ENCODE data around the gene MAP2K5. TPM values are rescaled to one million over a fixed set of nuclear protein-coding genes. Genes with fewer than 3 reads are reported as not detected.

Gene MAP2K5
- total and polyA plus RNA-seq, 10 of the 15 experiments (the other 5 are each of a cell fraction or from before 2014, with no cell fraction given) = 1.3 to 19.4 (median 9.6) TPM

DNA sequence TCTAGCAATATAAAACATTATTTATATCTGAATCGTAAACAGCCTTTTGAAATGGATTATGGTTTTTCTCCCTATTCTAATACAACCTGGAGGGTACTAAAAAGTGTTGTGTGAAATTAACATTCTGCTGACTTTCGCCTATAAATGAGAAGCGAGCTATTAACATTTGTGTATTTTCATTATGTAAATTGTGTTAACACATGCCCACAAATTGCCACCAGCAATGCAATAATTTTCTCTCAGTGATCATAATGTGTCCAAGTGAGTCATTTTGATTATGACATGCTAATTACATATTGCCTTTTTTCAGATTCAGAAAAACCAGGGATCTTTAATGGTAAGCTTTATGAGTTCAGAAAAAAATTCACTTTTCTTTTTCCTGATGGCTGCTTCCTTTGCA is 205.4 kb downstream of the MAP2K5 start:
- 97% methylated on average over 3 of the region's 3 CpGs for WGBS (ENCODE audit: insufficient coverage, insufficient replicate concordance, low lambda C conversion rate, missing lambda C conversion rate)
- ATAC-seq (no peak), DNase-seq (ENCODE audit: low read depth, low spot score) (no peak), FAIRE-seq (no peak)
- intact Hi-C loops (cut with micrococcal nuclease; ENCODE audit: unreplicated experiment) = no loop called here
- H3K4me3 ChIP-seq = no peak overlapping the region
- H4K20me1 ChIP-seq (ENCODE audit: control insufficient read depth, insufficient read depth) = no peaks in the 10 kb centered on the region
- RAD21 ChIA-PET (ENCODE audit: unreplicated experiment) = no interaction called here
- CTCF ChIA-PET = interaction anchor here (1.2 to 1.4 kb wide), 2 partner anchors 14 to 34 kb away, joined by 3 to 4 read pairs; no protein-coding TSS in a partner anchor
- POLR2A ChIA-PET = no interaction called here
- no TSS peak for BruUV-seq (replicated peaks)
- no peaks in the 10 kb centered on the region for H3K9me3 ChIP-seq (replicated peaks; ENCODE audit: control insufficient read depth, insufficient read depth, low read length)
- in situ Hi-C loops (cut with MboI) = no loop called here
- H3K27me3 ChIP-seq (replicated peaks in 1 of 2; ENCODE audit: control insufficient read depth in 2 of 2, insufficient read depth in 2 of 2, low read length in 1 of 2) = no peaks in the 10 kb centered on the region
- SMC1A ChIA-PET (ENCODE audit: uncharacterized antibody, unreplicated experiment) = interaction anchor here (1.1 to 3.0 kb wide), 4 partner anchors 10 to 28 kb away, joined by 4 to 12 read pairs (median 7); no protein-coding TSS in a partner anchor
- no peak overlapping the region for H3K27ac ChIP-seq (ENCODE audit: control insufficient read depth, insufficient read depth)
- TF ChIP-seq, protein P1, sequence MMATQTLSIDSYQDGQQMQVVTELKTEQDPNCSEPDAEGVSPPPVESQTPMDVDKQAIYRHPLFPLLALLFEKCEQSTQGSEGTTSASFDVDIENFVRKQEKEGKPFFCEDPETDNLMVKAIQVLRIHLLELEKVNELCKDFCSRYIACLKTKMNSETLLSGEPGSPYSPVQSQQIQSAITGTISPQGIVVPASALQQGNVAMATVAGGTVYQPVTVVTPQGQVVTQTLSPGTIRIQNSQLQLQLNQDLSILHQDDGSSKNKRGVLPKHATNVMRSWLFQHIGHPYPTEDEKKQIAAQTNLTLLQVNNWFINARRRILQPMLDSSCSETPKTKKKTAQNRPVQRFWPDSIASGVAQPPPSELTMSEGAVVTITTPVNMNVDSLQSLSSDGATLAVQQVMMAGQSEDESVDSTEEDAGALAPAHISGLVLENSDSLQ (IDR thresholded peaks at IDR 0.05) = no peak
- TF ChIP-seq YY1 (IDR thresholded peaks at IDR 0.05; ENCODE audit: low read depth, low read length) = no peak
- TF ChIP-seq FOS (IDR thresholded peaks at IDR 0.05; ENCODE audit: borderline replicate concordance, extremely low read depth, insufficient read length) = no peak
- TF ChIP-seq, protein P2, sequence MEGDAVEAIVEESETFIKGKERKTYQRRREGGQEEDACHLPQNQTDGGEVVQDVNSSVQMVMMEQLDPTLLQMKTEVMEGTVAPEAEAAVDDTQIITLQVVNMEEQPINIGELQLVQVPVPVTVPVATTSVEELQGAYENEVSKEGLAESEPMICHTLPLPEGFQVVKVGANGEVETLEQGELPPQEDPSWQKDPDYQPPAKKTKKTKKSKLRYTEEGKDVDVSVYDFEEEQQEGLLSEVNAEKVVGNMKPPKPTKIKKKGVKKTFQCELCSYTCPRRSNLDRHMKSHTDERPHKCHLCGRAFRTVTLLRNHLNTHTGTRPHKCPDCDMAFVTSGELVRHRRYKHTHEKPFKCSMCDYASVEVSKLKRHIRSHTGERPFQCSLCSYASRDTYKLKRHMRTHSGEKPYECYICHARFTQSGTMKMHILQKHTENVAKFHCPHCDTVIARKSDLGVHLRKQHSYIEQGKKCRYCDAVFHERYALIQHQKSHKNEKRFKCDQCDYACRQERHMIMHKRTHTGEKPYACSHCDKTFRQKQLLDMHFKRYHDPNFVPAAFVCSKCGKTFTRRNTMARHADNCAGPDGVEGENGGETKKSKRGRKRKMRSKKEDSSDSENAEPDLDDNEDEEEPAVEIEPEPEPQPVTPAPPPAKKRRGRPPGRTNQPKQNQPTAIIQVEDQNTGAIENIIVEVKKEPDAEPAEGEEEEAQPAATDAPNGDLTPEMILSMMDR (IDR thresholded peaks at IDR 0.05 in 2 of 3, conservative IDR thresholded peaks at IDR 0.05 in 1 of 3; ENCODE audit: control insufficient read depth in 2 of 3, extremely low read depth in 1 of 3, insufficient read depth in 1 of 3, low read depth in 3 of 3, low read length in 3 of 3) = no peak
- no peak for TF ChIP-seq STAT3 (IDR thresholded peaks at IDR 0.05; ENCODE audit: low read depth, low read length)
- TF ChIP-seq LARP7 (IDR thresholded peaks at IDR 0.05) = no peak
- TF ChIP-seq NR2F1 (conservative IDR thresholded peaks at IDR 0.05) = no peak
- no peak for TF ChIP-seq RB1 (IDR thresholded peaks at IDR 0.05; ENCODE audit: borderline replicate concordance)
- TF ChIP-seq FOXM1 (IDR thresholded peaks at IDR 0.05; ENCODE audit: low read depth, low read length) = no peak
- TF ChIP-seq RUNX3 (IDR thresholded peaks at IDR 0.05; ENCODE audit: low read length) = no peak
- no peak for TF ChIP-seq NFYB (IDR thresholded peaks at IDR 0.05; ENCODE audit: insufficient read depth, low read depth, low read length)
- TF ChIP-seq, protein P3, sequence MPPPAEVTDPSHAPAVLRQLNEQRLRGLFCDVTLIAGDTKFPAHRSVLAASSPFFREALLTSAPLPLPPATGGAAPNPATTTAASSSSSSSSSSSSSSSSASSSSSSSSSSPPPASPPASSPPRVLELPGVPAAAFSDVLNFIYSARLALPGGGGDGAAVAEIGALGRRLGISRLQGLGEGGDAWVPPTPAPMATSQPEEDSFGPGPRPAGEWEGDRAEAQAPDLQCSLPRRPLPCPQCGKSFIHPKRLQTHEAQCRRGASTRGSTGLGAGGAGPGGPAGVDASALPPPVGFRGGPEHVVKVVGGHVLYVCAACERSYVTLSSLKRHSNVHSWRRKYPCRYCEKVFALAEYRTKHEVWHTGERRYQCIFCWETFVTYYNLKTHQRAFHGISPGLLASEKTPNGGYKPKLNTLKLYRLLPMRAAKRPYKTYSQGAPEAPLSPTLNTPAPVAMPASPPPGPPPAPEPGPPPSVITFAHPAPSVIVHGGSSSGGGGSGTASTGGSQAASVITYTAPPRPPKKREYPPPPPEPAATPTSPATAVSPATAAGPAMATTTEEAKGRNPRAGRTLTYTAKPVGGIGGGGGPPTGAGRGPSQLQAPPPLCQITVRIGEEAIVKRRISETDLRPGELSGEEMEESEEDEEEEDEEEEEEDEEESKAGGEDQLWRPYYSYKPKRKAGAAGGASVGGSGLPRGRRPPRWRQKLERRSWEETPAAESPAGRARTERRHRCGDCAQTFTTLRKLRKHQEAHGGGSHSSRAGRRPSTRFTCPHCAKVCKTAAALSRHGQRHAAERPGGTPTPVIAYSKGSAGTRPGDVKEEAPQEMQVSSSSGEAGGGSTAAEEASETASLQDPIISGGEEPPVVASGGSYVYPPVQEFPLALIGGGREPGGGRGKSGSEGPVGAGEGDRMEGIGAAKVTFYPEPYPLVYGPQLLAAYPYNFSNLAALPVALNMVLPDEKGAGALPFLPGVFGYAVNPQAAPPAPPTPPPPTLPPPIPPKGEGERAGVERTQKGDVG (CRISPR knock-in tag; IDR thresholded peaks at IDR 0.05) = no peak
- TF ChIP-seq NR2C2 (IDR thresholded peaks at IDR 0.05; ENCODE audit: borderline replicate concordance, control insufficient read depth, insufficient read length, low read depth) = no peak
- TF ChIP-seq, protein P4, sequence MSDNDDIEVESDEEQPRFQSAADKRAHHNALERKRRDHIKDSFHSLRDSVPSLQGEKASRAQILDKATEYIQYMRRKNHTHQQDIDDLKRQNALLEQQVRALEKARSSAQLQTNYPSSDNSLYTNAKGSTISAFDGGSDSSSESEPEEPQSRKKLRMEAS (IDR thresholded peaks at IDR 0.05; ENCODE audit: low read depth, low read length) = no peak
- no peak for TF ChIP-seq RCOR1 (conservative IDR thresholded peaks at IDR 0.05; ENCODE audit: low read depth, low read length)
- H3K79me2 ChIP-seq (ENCODE audit: control insufficient read depth, insufficient read depth, low read length) = no peaks in the 10 kb centered on the region
- peaks cover 4% of the 10 kb centered on the region for H3K4me1 ChIP-seq (ENCODE audit: control insufficient read depth, insufficient read depth, low read length)
- H3K9ac ChIP-seq (ENCODE audit: control insufficient read depth, insufficient read depth, low read length) = no peak overlapping the region
- H3K36me3 ChIP-seq (ENCODE audit: control insufficient read depth in 2 of 2, insufficient read depth in 2 of 2, low read length in 1 of 2) = no peaks in the 10 kb centered on the region; a peak in 1 of 4 replicates
- H2AFZ ChIP-seq (ENCODE audit: control insufficient read depth, low read depth, low read length) = no peak overlapping the region
- H3K4me2 ChIP-seq (ENCODE audit: control insufficient read depth, insufficient read depth) = no peak overlapping the region

All from GM12878 (cell line).